Psoas muscle (tissue), 8 donors: ENCODE measurements around the gene CLDN14. TPM values are rescaled to one million over a fixed set of nuclear protein-coding genes. Genes with fewer than 3 reads are reported as not detected.
A peak's percentile ranks its signal among the peaks of the same experiment; 100 is the strongest.

Experiments used
- ATAC-seq, 4 donors: fragments of 200-7000 bp; cut with Tn5 transposase; one replicate each; pipeline ENCODE4 v1.9.1; 2020; ENCODE audit warnings: moderate library complexity in 3 of 4, mild to moderate bottlenecking in 2 of 4
- DNase-seq, 2 donors: peaks; one replicate each; pipeline ENCODE4 v3.0.0-alpha.2; 2020
- H3K27ac ChIP-seq: fragments of 200-600 bp; one replicate; pipeline ENCODE4 v1.8.0; 2022
- H3K27me3 ChIP-seq, 3 donors: fragments of 200-600 bp in 1 of 3; one replicate each; pipeline versions ENCODE4 v1.6.1 to v1.8.0; 2013 to 2022; ENCODE audit warnings: low read length in 2 of 3, mild to moderate bottlenecking in 2 of 3, moderate library complexity in 1 of 3; ENCODE audit not compliant: insufficient read depth in 3 of 3
- H3K36me3 ChIP-seq, 2 donors: fragments of 200-600 bp in 1 of 2; one replicate each; pipeline versions ENCODE4 v1.6.1 to v1.8.0; 2013 to 2022; ENCODE audit warnings: low read depth in 1 of 2, mild to moderate bottlenecking in 1 of 2, moderate library complexity in 1 of 2; ENCODE audit not compliant: insufficient read depth in 1 of 2
- H3K4me1 ChIP-seq: fragments of 200-600 bp; one replicate; pipeline ENCODE4 v1.8.0; 2022
- H3K4me3 ChIP-seq: fragments of 200-600 bp; one replicate; pipeline ENCODE4 v1.8.0; 2022; ENCODE audit warnings: mild to moderate bottlenecking
- H3K9me3 ChIP-seq: fragments of 200-600 bp; one replicate; pipeline ENCODE4 v1.8.0; 2022
- WGBS, 3 donors: extraction: QIAGEN DNeasy Blood & Tissue Kit; methylation state at CpG; one replicate each; pipeline versions ENCODE4 v1.1.6 to v1.1.7; 2013; 5-methylcytosine and 5-hydroxymethylcytosine counted together
- intact Hi-C, 2 donors: fragments of 100-400 bp; cut with DNase I; formaldehyde crosslinking; loops; one replicate each; pipeline versions ENCODE4 v1.11.0 to v1.14.2; 2022
- polyA plus RNA-seq, 3 donors: library from polyadenylated mRNA; stranded (reverse); fragments of 200-250 nt; gene quantifications; one replicate each; pipeline ENCODE4 v1.2.3, GENCODE V29; 2013
- total RNA-seq, 4 donors: library from RNA; stranded (reverse); fragmentation: NEBNext Ultra II Directional in 2 of 4; extraction: Animal tissue kit (Norgen Biotek cat#: 25700) in 2 of 4; gene quantifications; one replicate each; pipeline versions ENCODE4 v1.2.1 to v1.2.4, GENCODE V29; 2021 to 2023
- TF ChIP-seq, protein P1 (sequence below): fragments of 200-600 bp; IDR thresholded peaks from one replicate; pipeline ENCODE4 v1.8.0; 2022; ENCODE audit warnings: antibody characterized with exemption
- donor health status: healthy with polysubstance abuse.
- donor health status: DM: no; HTN: no; CAD: no; lungs with moderate emphysema.
- donor health status: Bipolar disorder and iron deficiency.
- donor health status: healthy.
- donor health status: DM: yes; HTN: yes; CAD: no.
- donor health status: DM: no; HTN: no; CAD: no.
- donor health status: DM: no; HTN: no; CAD: no.
- donor health status: DM: yes; HTN: yes; CAD: no.

The CLDN14 gene
- total and polyA plus RNA-seq, 7 donors = 0.04 to 0.31 (median 0.07) TPM; not detected in 4

DNA sequence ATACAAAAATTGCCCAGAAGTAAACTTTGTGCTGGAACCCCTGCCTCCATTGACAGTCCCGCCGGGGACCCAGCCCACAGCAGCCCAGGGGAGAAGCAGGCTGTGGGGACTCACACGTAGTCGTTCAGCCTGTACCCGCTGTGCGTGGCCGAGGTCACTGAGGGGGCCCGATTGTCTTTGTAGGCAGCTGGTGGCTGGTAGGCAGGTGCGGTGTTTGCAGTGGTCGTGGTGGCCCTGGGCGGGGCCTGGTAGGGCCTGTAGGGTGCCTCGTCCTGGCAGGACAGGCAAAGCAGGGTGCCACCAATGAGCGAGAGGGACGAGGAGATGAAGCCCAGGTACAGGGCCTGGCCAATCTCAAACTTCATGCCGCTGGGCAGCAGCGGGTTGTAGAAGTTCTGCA lies 19.1 kb downstream of the CLDN14 start:
- no peaks in the 10 kb centered on the region for H3K27me3 ChIP-seq
- no peak for DNase-seq
- H3K36me3 ChIP-seq = no peaks in the 10 kb centered on the region
- 84 to 91% (median 90%) methylated on average over 16 of the region's 16 CpGs for WGBS, 3 donors
- intact Hi-C loops = no loop called here
- H3K4me3 ChIP-seq = no peak overlapping the region
- TF ChIP-seq, protein P1, sequence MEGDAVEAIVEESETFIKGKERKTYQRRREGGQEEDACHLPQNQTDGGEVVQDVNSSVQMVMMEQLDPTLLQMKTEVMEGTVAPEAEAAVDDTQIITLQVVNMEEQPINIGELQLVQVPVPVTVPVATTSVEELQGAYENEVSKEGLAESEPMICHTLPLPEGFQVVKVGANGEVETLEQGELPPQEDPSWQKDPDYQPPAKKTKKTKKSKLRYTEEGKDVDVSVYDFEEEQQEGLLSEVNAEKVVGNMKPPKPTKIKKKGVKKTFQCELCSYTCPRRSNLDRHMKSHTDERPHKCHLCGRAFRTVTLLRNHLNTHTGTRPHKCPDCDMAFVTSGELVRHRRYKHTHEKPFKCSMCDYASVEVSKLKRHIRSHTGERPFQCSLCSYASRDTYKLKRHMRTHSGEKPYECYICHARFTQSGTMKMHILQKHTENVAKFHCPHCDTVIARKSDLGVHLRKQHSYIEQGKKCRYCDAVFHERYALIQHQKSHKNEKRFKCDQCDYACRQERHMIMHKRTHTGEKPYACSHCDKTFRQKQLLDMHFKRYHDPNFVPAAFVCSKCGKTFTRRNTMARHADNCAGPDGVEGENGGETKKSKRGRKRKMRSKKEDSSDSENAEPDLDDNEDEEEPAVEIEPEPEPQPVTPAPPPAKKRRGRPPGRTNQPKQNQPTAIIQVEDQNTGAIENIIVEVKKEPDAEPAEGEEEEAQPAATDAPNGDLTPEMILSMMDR = no peak
- no peak for ATAC-seq
- no peaks in the 10 kb centered on the region for H3K9me3 ChIP-seq
- no peak overlapping the region for H3K27ac ChIP-seq
- H3K4me1 ChIP-seq = peaks cover 14% of the 10 kb centered on the region

DNA sequence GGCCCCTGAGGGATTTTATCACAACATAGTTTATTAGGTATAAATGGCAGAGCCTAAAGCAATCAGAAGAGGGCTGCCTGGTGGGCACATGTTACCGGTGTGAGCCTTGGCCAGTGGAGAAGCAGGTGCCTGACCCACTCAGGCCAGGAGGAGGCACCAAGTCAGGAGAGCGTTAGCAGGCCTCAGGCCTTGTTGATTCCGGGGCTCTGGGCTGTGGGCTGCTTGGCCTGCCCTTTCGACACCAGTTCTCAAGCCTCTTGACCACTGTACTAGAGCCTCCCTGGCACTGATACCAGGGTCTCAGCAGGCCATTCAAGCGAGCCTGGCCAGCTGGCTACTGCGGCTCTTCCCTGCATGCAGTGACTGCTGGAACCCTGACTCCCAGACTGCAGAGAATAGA lies 20.8 kb downstream of the CLDN14 start:
- H3K36me3 ChIP-seq = no peaks in the 10 kb centered on the region
- no peaks in the 10 kb centered on the region for H3K9me3 ChIP-seq
- intact Hi-C loops = no loop called here
- TF ChIP-seq, protein P1 = no peak
- 61 to 85% (median 74%) methylated on average over 6 of the region's 6 CpGs for WGBS, 3 donors
- H3K4me3 ChIP-seq = no peak overlapping the region
- no peak overlapping the region for H3K27ac ChIP-seq
- no peaks in the 10 kb centered on the region for H3K27me3 ChIP-seq
- no peak for DNase-seq
- no peaks in the 10 kb centered on the region for H3K4me1 ChIP-seq
- ATAC-seq = no peak

DNA sequence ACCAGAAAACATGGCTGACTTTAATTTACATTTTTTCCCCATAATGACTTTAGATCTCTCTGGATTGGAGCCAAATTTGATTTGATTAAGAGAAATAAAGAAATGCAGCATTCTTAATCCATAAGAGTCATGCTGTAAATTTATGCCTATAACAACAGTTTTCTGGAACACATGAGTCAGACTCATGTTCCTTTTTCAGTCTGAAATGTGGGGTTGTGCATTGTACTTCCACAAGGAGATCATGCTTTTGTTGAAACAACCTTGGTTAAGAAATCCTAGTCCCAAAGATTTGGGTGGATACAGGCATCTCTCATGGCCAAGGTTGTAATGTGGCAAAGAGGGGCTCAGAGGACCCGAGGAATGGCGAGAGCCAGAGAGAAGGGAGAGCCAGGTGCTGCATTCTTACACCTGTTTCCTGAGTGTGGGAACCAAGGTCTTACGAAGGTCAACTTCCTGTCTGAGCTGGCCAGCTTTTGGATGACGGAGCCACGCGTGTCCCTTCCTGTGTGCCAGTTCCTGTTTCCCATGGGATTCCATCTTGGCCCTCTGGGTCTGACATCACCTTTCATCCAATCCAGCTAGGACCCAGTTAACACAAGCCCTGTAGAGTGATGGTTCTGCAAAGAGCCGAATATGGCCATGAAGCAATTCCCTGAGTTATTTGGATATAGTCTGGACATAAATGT lies 23.1 kb downstream of the CLDN14 start:
- Histone ChIP-seq H3K27ac (no peak overlapping the region), H3K4me3 (no peak overlapping the region), H3K9me3 (no peaks in the 10 kb centered on the region), H3K27me3 (no peaks in the 10 kb centered on the region), H3K4me1 (no peaks in the 10 kb centered on the region), H3K36me3 (peaks cover 0 to 7% of the 10 kb centered on the region in 2 donors)
- WGBS, 3 donors = 57 to 76% (median 60%) methylated on average over 7 of the region's 7 CpGs
- TF ChIP-seq, protein P1 = no peak
- DNase-seq (no peak), ATAC-seq (peak in 1 of 4 donors; percentile 21)
- intact Hi-C loops = no loop called here

DNA sequence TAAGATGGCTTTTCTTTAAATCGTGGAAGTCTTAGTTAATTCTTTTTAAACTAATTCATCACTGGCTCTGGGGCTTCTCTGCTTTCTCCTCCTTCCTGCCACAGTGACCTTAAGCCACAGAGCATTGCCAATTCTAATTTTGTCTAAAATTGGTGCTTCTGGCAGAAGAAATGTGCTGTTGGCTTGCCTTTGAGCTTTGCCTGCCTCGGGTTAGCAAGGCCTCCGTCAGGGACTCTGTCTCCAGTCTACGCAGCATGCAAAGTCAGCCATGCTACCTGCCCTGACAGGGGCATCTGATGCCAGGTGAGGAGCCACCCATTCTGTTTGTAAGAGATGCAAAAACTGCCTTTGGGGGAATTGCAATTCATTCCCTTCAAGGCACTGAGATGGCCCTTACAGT lies 25.2 kb downstream of the CLDN14 start:
- intact Hi-C loops = no loop called here
- H3K36me3 ChIP-seq = peaks cover 0 to 7% of the 10 kb centered on the region in 2 donors
- H3K4me1 ChIP-seq = no peaks in the 10 kb centered on the region

More for the DNA sequence above, 25.2 kb downstream of the CLDN14 start:
- no peak for ATAC-seq
- WGBS, 3 donors = 51 to 65% (median 61%) methylated on average over 4 of the region's 4 CpGs
- no peak for DNase-seq
- TF ChIP-seq, protein P1 = no peak
- Histone ChIP-seq H3K27me3 (no peaks in the 10 kb centered on the region), H3K27ac (no peak overlapping the region), H3K4me3 (no peak overlapping the region), H3K9me3 (no peaks in the 10 kb centered on the region)
